Stimulated activated CD4-positive, alpha-beta T cell treated with anti-CD3 and anti-CD28 coated beads, Interleukin-12 subunit alpha, Interleukin-12 subunit beta, amount 100 ng/mL, for 48 hours (primary cell): ENCODE data around the gene SNRNP25.
"Not testable (repeated sequence)": the region's sequence is repeated elsewhere in the genome, so short reads cannot be mapped to it uniquely, and the experiment has no call there.

ENCODE experiments used
- DNase-seq, 3 donors: peaks; one replicate each; pipeline ENCODE4 v3.0.0-alpha.2; 2020; ENCODE audit warnings: low read depth in 2 of 3, low spot score in 1 of 3

Gene SNRNP25

DNA sequence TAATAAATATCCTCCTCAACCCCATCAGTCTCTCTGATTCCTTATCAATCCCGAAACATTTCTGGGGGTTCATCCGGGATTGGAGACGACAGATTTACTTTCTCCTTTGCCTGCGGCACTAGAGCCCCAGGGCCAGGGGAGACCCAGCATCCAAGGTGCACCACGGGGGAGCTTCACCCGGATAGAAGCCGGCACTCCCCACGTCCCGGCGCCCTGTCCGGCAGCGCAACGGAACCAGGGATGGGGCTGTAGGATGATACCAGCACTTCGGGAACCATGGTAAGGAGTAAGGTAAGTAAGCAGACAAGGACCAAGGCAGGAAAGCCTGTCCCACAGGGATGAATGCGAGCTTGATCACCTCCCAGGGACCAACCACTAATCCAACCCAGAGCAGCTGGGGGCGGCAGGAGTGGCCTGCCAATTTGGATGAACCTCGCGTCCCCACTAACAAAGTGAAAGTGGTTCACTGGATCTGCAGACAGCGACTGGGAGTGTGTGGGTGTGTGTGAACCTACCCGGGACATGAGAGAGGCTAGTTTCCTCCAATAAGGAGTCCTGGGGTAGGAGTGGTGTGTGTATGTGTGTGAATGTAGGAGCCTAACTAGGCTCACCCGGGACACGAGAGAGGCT lies 12.1 kb upstream of the SNRNP25 start:
- DNase-seq: no peak

DNA sequence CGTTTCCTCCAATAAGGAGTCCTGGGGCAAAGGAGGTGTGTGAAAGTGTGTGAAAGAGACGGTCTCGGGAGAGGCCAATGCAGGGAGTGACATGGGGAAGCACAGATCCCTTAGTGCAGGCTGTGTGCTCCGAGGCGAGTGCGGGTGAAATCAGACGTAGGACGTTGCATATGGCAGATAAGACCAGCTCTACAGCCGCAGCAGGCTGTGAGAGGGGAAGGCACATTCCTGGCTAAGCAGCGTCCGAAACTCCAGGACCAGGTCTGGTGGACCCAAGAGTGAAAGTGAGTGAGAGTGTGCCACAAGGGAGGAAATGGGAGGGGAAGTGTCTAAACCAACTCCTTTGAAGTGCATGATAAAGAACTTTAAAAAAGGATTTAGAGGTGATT lies 11.6 kb upstream of the SNRNP25 start:
- no peak for DNase-seq

DNA sequence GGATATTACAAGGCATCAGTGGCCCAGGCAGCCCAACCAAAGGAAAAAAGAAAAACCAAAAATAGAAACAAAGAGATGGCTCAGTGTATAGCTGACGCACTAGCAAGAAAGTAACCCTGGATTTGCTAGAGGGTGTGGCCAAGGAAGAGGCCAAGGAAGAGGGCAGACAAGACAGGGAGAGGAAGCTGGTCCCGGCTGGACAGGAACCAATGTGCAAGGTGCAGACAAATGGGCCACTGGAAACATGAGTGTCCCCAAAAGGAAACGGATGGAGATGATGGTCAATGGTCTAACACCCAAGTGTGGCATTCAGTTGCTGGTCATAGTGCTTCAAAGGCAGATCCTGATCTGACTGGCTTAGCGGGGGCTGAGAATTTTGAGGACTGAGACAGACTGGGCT lies 10.9 kb upstream of the SNRNP25 start:
- no peak for DNase-seq

DNA sequence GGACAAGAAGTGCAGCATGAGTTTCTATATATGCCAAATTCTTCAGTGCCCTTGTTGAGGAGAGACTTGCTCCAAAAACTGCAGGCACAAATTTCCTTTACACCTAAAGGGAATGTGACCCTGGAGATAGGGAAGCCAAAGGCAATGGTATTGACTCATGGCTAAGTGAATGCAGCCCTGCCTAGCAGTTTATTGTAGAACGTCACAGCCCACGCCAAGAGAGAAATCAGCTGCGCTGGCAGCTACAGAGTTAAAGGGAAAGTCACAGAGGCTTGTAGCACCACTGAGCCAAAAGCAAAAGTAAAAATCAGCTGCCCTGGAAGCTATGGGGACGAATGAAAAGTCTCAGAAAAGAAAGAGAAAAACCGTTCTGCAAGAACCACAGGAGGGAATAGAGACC lies 10.3 kb upstream of the SNRNP25 start:
- DNase-seq: no peak

DNA sequence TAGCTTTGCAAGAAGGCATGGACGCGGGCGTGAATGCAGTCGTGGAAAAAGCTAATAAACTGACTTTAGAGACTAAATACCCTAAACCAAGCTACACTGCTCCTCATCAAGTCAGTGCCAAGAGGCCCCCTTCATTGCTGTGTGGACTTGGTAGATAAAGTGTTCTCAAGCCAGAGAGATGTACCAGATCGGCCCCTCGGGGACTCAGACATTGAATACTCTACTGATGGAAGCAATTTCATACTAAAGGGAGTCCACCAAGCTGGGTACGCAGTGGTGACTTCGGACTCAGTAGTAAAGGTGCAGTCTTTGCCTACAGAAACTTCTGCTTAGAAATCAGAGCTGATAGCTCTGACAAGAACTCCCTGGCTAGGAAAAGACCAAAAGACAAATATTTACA lies 9.0 kb upstream of the SNRNP25 start:
- no peak for DNase-seq

DNA sequence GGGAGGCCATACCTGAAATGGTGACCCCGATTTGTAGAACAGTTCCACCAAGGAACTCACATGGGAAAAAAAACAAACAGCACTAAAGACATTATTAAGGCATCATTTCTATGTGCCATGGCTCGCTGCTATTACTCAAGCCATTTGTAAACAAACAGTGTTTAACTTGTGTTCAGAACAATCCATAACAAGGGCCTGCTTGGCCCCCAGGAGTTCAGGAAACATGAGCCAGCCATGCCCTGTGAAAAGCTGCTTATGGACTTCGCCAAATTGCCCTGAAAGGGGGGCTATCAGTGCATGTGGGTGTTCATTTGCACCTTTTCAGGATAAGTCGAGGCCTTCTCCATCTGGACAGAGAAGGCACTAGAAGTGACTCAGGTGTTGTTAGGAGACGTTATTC lies 8.2 kb upstream of the SNRNP25 start:
- no peak for DNase-seq

DNA sequence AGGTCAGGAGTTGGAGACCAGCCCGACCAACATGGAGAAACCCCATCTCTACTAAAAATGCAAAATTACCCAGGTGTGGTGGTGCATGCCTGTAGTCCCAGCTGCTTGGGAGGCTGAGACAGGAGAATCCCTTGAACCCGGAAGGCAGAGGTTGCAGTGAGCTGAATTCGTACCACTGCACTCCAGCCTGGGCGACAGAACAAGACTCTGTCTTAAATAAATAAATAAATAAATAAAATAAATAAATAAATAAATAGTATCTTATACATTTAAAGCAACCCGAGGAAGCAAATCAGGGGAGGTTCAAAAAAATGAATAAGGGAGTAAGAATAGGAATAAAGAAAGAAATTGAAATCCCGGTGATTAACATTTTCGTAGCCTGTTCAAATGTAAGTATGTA lies 7.1 kb upstream of the SNRNP25 start:
- DNase-seq: not testable (repeated sequence)

DNA sequence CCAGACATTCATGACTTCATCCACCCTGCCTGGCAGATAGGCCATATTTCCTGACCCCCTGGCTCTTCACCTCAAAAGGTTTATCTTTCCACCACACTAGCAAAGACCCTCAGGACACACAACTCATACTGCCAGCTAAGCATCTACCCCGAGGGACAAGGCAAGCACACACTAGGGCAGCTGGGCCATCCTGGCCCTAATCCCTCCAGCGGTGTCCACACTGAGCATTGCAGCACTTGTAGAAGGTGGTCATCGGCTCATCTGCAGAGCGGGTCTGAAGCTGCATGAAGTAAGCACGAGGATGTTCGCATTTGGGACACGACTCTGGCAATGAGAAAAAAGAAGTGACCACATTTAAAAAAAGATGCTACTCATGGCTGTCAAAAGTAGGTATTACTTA lies 6.4 kb upstream of the SNRNP25 start:
- DNase-seq: no peak

DNA sequence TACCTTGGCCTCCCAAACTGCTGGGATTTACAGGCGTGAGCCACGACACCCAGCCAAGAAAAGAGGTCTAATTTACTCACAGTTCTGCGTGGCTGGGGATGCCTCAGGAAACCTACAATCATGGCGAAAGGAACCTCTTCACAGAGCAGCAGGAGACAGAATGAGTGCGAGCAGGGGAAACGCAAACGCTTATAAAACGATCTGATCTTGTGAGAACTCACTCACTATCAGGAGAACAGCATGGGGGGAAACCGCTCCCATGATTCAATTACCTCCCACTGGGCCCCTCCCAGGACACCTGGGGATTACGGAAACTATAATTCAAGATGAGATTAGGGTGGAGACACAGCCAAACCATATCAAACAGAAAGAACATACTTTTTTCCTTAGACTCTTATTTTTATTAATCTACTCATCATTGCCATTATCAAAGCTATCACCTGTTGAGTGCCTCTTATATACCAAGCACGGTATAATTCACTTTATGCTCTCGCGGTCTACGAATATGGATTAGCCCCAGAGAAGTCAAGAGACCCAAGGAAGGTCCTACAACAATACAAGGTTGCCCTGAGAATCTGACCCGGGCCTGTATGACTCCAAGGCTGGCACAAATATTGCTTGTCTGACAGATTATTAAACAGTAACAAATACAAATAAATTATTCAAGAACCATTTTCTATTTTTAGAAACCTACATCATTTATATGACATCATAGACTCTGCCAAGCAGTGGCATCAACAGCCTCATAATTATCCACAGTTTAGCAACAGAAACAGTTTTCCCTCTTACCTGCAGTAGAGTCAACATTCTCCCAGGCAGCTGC lies 2.6 kb upstream of the SNRNP25 start:
- no peak for DNase-seq

DNA sequence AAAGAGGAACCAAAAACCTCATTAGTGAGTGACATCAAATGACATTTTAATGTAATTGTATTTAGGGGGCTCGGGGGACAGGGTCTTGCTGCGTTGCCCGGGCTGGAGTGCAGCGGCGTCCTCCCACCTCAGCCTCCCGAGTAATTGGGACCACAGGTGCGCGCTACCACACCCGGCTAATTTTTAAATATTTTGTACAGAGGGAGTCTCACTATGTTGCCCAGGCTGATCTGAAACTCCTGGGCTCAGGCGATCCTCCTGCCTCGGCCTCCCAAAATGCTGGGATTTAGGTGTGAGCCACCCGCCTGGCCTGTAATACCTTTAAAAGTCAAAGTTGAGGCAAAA lies 581 bp downstream of the SNRNP25 start:
- no peak for DNase-seq

DNA sequence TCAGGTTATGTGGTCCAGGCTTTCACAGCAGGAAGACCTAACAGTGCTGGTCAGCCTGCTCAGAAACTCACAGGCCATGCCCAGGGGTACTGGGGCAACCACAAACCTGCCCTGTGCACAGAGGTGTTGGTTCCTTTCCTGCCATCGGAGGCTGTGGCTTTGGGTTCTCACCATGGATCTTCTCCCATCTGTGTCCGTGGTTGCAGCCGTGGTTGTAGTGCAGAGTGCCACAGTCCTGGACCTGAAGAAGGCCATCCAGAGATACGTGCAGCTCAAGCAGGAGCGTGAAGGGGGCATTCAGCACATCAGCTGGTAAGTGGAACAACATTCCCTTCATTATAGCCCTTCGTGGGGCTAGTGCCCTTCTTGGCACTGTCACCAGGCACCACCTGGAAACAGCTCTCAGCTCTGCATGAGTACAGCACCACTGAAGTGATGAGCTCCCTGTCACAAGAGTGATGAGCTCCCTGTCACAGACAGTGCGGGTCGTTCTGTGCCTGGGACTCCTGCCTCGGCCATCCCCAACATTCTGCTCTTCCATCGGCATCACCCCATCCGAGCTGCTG lies 2.0 kb downstream of the SNRNP25 start:
- no peak for DNase-seq

DNA sequence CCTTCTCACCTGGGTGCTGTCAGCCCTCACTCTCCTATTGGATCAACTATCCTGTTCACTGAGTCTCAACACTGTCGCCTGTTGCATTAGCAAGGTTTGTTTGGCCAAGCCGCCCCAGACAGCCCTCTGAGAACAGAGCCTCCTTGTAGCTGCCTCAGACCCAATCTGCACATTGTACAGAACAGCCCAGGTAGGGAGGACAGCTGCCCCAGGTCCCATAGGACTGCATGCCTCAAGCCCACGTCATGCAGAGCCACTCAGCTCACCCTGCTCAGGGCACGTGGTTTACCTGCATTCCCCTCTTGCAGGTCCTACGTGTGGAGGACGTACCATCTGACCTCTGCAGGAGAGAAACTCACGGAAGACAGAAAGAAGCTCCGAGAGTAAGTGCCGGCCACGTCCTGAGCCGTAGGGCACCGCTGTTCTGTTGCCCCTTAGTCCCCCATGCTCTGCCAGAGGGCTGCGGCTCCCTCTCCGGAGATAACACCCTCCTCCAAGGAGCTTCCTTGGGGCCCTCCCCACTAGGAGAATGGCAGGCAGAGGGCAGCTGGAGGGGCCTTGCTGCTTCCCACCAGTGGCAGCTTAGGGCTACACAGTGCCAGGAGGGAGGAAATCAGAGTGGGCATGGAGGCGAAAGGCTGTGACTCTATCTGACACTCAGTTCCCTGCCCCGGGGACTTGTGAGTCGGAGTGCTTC lies 2.8 kb downstream of the SNRNP25 start:
- DNase-seq: no peak

DNA sequence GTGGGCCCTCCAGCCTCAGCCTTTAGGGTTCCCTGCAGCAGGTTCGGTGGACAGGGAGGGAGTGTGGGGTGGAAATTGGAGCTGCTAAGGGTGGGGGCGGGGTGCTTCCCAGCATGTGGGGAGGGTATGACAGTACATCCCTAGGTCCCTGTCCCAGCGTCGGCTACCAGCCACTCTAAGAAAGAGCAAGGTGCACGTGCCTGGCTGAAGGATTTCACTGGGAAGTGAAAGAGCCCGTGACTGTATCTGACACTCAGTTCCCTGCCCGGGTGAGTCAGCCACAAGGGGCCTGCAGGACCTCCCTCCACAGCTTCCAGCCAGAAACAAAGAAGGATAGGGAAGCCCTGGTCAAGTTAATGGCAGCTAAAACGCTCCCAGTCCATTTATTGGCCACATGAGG lies 4.1 kb downstream of the SNRNP25 start:
- DNase-seq: no peak

DNA sequence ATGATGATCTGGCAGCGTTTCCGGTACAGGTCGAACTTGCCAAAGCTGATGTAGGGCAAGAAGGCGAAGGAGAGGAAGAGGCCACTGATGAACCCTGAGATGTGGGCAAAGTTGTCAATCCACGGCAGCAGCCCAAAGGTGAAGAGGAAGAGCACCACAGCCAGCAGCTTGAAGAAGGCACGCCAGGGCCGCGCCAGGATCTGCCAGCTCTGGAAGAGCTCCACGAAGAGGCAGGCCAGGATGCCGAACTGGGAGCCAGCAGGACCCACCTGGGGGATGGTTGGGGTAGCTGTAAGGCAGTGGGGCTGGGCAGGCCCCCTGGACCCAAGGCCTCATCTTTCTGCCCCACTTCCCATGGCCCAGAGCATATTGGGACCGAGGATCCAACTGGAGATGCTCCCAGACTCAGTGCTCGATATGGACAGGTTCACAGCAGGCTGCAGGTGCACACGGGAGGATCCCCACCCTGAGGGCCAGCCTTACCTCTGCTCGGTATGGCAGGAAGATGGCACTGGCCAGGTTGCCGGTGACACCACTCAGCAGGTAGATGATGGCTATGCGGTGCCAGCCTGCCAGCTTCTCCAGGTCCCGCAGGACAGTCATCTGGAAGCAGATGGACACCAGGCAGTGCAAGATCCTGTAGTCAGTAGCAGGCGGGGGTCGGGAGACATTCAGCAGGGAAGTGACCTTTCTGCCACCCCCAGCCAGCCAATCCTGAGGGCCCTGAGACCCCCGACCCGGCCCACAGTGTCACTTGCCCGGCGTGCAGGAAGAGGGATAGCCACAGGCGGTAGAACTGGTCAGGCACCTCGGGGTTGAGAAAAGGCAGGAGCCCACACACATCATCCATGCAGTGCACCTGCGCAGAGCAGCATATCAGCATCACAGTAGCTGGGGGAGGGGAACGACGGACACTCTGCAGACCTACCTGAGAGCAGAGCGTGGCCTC lies 5.1 kb downstream of the SNRNP25 start:
- no peak for DNase-seq

DNA sequence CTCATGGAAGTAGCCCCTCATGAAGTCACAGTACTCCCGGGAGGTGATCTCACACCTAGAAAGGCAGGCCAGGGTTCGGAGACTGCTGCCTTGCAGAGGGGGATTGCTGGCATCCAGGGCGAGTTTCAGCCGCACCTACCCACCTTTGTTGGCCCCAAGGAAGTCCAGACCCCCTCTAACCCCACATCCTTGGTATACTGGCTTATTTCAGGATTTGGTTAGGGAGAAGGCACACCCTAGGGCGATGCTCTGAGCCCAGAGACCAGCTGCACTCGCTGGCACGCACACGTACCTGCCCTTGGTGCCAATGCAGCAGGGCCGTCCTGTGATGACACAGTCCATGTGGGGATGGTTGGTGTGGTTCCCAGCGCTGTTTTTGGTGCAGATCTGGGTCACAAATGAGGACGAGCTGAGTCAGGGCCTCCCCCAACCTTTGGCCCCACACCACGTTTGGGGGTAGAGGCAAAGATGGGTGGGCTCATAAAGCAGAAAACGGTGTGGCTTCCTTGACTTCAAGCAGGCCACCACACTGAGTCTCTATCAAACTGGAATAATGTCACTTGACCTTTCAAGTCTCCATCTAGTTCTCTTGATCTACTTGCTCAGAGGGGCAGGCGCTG lies 5.9 kb downstream of the SNRNP25 start:
- no peak for DNase-seq

DNA sequence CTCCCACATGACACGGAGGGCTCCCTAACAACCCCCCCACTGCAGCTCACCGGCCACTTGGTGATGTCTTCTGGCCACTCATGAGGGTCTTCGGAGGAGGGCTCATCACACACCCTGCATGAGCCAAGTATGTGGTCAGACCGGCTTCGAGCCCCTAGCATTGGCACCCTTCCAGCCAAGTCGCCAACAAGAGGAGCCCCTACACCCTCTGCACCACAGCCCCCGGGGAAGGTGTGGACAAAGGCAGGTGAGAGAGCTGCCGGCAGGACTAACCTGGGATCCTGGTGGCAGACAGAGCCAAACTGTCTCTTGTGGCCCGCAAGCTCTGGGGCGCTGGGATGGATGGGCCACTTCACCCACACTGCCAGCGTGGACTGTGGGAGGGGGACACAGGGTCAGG lies 6.5 kb downstream of the SNRNP25 start:
- DNase-seq: no peak

DNA sequence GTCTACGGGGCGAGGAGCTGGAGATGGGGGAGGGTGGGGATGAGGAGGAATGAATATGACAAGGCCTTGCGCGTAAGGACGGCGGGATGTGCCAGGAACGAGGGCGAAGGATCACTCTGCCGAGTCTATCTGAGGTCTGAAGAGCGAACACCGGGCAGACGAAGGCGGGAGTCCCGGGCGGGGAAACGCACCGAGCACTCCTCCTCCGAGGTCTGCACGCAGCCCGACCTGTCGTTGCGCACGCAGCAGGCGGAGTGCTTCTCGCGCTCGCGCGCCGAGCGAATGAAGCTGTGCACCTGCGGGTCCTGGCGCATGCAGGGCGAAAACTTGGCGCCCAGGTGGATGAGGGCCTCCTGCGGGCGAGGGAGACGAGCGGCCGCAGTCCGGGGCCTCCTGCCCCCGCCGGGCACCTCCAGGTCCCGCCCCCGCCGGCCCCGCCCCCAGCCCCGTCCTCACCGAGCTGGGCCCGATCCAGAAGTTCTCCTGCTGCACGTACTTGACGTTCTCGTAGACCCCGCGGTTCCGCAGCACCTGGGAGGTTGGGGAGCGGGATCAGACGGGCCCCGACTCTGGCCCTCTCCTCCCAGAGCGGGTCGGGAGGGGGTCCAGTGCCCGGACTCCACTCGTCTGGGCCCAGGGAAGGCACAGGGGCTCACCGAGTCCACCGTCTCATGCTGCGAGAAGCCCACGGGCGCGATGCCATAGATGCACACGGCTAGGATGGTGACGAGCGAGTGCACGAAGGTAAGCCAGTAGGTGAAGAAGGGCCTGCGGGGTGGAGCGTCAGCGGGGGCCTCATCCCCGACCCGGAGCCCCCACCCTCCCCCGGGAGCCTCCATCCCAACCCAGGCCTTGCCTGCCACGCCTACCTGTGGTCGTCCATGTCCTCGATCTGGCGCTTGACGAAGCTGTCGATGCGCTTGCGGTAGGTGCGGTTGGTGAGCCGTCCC lies 7.6 kb downstream of the SNRNP25 start:
- DNase-seq: no peak

DNA sequence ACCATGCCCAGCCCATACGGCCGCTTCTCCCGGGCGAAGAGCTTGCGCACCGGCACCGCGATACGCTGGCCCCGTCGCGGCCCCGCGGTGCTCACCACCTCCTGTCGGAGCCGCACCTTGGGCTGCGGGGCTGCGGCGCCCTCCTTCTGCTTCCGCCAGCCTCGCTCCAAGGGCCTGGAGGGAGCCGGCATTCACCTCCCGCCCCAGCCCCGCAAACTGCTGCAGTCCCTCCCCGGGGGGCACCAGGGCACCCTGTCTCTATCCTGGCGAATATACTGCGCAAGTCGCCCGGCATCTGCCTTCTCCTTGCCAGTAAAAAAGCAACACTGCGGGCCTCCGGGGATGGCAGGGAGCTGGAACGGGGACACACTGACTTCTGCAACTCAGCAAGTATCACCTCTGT lies 8.3 kb downstream of the SNRNP25 start:
- DNase-seq: no peak

DNA sequence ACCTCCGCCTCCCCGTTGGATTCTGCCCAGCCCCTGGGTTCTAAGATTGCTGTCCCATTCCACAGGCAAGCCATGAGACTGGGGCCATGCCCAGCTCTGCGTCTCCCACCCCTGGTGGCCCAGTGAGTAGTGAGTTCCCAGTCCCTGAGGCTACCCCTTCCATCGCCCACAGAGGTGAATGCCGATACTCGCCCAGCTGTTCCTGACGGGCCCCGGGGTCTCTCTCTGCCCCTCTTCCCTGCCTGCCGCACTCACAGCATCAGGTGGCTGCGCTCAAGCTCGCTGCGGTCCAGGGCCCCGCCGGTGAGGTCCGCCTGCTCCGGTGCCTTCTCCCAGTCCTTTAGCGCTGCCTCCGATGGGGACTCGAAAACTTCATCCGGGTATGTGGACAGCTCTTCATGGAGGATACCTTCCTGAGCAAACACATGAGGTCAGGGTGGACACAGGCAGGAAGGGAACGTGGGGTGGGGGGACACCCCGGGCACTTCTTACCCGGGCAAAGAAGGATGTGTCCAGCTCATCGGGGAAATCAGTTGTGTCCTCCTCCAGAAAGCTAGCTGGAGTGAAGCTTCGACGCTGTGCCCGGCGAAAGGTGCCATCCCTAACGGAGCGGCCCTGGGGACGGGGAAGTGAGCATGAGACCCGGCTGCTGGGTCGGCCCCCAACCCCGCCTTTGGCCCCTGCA lies 8.8 kb downstream of the SNRNP25 start:
- no peak for DNase-seq
